ENCODE results near the gene NPIPB8.
"Not testable (repeated sequence)": the region's sequence is repeated elsewhere in the genome, so short reads cannot be mapped to it uniquely, and the experiment has no call there.

NPIPB8 gene

DNA sequence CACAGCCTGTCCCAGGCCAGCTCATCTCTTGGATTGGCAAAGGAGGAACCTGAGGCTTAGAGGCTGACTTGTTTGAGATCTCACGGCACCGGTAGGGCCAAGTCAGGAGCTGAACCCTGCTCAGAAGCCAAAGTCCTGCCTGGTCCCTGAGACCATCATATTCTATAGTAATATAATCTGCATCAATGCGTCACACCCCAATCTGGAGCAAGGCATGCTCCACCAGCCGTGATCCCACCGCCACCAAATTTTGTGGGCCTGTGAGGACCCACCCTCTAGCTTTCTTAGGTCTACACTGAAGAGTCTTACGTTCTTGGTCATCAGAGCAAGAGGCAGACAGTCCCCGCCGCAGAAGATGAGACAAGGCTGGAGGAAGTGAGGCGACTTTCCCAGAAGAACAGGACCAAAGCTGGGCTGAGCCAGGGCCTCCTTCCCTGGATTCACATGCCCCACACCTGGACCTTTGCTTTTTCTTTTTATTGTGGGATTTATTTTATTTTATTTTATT is 30.7 kb upstream of the NPIPB8 start:
- no peak for DNase-seq

DNA sequence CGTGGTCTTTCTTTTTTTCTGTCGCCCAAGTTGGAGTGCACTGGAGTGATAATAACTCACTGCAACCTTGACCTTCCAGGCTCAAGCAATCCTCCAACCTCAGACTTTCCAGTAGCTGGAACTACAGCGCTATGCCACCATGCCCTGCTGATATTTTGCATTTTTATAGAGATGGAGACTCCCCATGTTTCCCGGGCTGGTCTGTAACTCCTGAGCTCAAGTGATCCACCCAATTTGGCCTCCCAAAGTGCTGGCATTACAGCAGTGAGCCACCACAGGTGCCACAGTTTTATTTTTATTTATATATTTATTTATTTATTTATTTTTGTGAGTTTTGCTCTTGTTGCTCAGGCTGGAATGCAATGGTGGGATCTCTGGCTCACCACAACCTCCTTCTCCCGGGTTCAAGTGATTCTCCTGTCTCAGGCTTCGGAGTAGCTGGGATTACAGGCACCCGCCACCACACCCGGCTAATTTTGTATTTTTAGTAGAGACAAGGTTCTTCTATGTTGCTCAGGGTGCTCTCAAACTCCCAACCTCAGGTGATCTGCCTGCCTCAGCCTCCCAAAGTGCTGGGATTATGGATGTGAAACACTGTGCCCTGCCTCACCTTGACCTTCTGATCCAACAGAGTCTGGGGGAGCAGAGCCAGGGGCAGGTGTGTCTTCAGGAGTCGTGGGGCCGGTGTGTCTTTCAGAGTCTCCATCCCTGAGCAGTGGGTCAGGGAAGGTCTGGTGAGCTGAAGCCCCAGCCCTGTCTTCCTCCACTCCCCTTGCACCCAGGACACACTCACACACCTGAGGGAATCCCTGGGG is 30.0 kb upstream of the NPIPB8 start:
- not testable (repeated sequence) for DNase-seq

DNA sequence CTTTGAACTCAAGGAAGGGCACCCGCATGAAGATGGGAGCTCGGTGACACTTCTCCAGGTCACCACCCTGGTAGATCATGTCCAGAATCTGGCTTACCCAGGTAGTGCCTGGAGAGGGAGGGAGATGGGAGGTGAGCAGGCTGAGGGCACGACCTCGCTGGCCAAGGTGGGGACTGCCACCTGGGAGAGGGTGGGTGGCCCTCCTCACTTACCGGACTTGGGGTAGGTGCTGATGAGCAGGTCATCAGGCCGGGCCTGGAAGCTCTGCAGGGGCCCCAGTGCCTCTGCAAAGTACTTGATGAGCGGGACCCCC is 29.4 kb upstream of the NPIPB8 start:
- not testable (repeated sequence) for DNase-seq

DNA sequence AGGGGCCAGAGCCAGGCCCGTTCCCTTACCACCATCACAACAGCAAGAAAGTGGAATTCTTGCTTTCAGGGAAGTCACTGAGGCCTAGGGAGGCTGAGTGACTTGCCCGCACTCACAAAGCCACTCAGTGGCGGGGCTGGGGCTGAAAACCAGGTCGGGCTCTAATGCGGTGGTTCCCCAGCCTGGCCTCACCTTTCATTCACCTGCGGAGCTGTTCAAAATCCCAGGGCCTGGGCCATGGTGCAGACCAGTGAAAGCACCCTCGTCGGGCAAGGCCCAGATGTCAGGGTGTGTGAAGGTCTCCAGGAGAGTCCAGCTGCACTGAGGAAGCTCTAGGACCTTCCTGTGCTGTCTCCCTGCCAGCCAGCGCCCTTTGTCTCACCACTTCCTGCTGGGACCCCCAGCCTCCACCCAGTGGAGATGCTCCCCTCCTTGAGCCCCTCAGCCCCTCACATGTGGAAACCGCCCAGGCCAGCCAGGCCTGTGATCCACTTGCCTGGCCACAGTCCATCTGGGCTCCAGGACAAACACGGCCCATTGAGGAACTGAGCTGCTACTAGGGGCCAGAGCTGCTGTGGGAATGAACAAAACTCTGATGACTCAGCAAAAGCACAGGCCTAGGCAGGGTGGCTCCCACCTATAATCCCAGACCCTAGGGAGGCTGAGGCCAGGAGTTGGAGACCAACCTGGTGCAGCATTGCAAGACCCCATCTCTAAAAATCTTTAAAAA is 28.8 kb upstream of the NPIPB8 start:
- not testable (repeated sequence) for DNase-seq

DNA sequence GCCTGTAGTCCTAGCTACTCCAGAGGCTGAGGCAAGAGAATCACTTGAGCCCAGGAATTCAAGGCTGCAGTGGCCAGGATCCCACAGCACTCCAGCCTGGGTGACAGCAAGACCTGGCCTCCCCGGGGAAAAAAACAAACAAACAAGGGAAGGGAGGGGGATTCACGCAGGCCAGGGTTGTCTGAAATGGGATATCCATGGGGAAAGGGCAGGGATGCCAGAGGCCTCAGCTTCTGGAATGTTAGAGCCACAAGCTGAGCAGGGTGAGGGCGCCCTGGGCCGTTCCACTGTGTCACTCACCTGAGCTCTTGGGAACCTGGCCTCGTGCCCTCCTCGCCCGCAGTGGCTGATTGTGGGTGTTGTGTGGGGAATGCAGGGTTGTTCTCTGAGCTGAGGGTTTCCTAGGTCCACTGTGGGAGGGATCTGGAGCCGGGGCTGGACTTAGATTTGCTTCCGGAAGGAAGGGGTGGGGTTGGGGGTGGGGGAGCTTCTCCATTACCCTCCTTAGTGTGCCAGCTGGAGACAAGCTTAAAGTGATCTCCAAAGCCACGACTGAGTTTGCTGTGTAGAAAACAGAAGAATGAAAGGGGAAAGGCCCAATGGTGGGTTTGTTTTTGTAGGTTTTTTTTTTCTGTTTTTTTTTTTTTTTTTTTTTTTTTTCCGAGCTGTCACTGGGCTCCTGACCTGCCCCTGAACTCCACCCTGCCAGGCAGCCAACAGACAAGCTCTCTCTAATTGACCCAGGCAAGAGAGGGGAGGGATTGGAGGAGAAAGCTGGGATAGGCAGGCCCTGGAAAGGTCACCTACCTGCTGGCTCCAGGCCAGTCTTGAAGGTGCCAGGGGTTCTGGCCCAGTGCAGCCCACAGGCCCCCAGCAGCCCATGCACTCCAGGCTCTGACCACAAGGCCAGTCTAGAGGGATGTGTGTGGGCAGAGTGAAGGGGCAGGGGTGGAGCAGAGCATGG is 28.0 kb upstream of the NPIPB8 start, which contains the start of gene SULT1A1:
TSS of gene SULT1A1 (minus strand) at position 414 of the 964 bp plus-strand sequence. CDS start 1,189 bp downstream, outside the sequence.
- DNase-seq = no peak

DNA sequence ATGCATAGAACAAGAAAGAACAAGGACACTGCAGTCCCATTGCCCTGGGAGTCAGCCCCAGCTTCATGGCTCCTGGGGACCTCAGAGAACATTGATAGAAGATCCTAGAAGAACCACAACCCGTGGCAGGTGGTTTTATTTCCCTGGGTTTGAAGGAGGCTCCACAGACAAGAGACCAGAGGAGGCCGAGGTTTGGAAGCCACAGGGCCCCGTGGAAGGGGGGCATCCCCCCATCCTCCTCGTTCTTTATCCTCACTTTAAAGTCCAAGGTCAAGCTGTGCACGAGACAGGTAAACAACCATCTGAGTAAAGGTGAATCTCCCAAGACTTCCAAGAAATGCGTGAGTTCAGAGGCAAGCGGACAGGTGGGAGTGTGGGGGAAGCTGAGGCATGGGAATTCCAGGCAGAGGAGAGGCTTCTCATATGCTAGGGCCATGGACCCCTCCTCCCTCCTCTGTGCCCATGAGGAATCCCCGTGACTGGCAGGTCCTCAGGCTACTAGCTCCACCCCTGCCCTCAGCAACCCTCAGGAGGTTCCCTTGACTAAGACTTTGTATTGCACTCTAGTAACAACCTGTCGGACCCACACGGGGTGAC is 27.2 kb upstream of the NPIPB8 start:
- DNase-seq = no peak

DNA sequence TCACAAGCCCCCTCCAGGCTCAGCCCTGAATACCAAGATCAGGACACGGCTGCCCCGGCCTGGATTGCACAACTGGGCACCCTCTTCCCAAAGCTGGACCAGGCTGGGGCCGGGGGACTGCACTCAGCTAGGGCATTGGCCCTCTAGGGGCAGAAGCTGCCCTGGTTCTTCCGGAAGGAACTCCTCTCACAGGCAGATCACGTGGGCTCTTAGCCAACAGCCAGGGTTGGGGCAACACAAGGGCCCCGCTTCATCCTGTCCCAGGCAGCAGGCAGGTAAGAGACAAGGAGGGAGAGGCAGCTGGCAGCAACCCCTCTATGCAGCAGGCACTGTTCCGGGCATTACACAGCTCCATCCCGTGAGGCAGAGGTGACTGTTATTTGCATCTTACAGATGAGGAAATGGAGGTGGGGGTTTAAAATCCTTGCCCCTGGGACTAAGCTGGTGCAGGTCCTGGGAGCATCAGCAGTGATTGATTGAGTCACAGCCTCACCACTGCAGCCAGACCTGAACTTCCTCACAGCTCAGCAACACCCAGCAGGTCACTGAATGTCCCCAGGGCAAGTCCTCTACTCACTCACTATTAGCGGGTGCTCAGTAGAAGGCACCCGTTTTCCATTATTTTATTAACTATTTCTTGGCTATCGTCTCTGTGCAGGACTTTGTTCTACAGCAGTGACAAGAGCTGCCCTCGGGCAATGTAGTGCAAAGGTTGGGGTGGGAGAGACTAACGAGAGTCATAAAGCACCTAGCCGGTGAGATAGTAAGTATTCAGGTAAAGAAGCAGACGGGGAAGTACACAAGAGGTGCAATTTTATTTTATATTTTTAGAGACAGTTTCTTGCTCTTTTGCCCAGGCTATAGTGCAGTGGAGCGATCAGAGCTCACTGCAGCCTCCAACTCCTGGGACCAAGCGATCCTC is 25.2 kb upstream of the NPIPB8 start:
- not testable (repeated sequence) for DNase-seq

DNA sequence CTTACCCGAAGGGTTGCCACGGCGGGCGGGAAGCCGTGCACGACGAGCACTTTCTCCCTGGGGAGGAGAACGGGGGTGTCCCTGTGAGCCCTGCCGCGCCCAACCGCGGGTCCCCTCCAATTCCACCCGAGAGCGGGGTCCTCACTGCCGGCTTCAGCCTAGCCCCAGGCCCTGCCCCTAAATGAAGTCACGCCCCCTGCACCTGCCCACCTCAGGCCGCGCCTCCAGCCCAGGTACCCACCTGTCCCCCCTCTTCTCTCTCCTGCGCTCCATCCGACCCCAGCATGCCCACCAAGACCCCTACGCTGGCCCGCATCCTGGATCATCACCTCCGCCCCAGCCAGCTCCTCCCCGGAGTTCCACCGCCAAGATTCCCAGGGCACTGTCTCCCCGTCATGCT is 24.0 kb upstream of the NPIPB8 start:
- DNase-seq = not testable (repeated sequence)

DNA sequence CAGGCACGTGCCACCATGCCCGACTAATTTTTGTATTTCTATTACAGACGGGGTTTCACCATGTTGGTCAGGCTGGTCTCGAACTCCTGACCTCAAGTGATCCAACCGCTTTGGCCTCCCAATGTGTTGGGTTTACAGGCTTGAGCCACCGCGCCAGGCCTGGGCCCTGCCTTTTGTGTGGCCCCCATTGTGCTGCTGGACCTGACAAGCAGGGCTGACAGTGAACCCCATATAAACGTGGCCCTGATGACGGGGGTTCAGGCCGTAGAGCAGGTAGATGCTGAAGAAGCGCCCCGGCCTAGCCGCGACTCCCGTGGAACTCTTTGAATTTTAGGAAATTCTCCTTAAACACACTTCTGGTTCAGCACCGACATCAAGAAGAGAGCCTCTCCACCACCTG is 23.3 kb upstream of the NPIPB8 start:
- DNase-seq = not testable (repeated sequence)

DNA sequence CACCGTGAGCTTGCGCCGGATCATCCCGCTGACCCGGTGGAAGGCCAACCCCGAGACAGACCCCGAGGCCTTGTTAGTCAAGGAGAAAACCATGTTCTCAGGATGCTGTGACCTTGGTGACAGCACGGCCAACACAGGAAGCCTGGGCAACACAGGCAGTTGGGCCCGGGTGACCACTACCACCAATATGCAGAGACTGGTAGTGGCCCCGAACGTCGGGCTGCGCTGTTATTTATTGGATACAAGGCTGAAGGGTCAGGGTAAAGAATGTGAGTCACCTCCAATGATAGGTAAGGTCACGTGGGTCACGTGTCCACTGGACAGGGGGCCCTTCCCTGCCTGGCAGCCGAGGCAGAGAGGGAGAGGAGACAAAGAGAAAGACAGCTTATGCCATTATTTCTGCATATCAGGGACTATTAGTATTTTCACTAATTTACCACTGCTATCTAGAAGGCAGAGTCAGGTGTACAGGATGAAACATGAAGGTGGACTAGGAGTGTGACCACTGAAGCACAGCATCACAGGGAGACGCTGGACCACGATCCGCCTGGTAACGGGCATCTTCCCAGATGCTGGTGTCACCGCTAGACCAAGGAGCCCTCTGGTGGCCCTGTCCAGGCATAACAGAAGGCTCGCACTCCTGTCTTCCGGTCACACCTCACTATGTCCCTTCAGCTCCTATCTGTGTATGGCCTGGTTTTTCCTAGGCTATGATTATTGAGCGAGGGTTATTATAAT is 22.2 kb upstream of the NPIPB8 start:
- DNase-seq = not testable (repeated sequence)

DNA sequence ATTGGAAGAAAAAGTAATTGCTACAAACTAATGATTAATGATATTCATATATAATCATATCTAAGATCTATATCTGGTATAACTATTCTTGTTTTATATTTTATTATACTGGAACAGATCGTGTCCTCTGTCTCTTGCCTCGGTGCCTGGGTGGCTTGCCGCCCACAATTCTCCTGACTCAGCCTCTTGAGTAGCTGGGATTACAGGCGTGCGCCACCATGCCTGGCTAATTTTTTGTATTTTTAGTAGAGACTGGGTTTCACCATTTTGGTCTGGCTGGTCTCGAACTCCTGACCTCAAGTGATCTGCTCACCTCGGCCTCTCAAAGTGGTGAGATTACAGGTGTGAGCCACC is 21.7 kb upstream of the NPIPB8 start:
- DNase-seq = not testable (repeated sequence)

DNA sequence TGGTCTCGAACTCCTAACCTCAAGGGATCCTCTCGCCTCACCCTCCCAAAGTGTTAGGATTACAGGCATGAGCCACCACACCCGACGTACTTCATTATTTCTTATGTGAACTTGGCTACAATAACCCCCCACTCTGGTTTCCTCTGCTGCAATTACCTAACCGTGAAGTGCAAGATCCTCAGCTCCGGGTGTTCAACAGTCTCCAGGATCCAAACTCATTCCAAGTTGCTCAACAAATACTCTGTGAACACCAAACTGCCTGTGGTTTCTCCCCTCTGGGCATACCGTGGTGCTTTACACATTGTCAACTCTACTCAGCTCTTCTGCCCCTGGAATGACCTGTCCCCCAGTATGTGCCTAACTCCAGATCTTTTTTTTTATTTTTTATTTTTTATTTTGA is 21.2 kb upstream of the NPIPB8 start:
- DNase-seq = no peak

DNA sequence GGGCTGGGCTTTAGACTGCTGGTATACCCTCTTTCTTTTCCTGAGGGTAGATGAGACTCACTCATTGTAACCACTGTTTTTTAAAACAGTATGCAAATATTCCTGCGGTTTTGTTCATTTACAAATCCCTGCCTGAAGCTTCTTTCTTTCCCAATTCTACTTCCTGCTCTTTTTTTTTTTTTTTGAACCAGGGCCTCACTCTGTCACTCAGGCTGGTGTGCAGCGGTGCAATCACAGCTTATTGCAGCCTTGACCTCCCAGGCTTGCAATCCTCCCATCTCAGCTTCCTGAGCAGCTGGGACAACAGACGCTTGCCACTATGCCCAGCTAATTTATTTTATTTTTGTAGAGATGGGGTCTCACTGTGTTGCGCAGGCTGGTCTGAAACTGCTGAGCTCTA is 20.0 kb upstream of the NPIPB8 start:
- no peak for DNase-seq

DNA sequence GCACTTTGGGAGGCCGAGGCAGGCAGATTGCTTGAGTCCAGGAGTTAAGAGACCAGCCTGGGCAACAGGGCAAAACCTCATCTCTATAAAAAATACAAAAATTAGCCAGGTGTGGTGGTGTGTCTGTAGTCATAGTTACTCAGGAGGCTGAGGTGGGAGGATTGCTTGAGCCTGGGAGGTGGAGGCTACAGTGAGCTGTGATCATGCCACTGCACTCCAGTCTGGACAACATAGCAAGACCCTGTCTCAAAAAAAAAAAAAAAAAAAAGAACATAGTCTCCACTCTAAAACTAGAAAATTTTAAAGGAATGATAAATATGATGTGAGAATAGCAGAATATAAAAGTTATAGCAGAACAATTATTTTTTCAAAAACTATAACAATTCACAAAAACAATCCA is 17.5 kb upstream of the NPIPB8 start:
- not testable (repeated sequence) for DNase-seq

DNA sequence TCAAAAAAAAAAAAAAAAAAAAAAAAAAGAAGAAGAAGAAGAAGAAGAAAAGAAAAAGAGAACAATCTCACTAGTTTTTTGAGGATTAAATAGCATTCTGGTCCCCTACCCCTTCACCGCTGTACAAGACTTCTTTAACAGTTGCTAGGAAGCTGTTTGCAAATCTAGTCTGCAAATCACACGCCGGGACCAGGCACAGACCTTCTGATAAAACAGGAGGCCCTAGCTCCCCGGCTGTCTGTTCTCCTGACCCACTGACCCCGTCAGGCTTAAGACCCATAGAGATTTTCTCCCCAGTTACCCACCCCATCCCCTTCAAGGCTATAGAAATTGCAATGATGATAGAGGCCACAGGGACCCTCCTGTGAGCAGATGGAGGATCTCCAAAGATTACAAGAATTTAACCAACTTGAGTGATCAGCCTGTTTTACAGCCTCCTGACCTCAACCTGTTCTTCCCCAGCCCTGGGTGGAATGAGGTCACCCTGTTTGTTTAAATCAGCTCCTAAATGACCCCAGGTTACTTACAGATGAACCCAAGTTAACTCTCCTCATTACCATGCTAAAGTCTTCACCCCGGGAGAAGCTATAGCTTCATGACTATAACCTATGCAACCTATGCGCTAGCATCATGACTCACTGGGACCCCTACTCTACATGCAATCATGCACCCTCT is 16.2 kb upstream of the NPIPB8 start:
- no peak for DNase-seq

DNA sequence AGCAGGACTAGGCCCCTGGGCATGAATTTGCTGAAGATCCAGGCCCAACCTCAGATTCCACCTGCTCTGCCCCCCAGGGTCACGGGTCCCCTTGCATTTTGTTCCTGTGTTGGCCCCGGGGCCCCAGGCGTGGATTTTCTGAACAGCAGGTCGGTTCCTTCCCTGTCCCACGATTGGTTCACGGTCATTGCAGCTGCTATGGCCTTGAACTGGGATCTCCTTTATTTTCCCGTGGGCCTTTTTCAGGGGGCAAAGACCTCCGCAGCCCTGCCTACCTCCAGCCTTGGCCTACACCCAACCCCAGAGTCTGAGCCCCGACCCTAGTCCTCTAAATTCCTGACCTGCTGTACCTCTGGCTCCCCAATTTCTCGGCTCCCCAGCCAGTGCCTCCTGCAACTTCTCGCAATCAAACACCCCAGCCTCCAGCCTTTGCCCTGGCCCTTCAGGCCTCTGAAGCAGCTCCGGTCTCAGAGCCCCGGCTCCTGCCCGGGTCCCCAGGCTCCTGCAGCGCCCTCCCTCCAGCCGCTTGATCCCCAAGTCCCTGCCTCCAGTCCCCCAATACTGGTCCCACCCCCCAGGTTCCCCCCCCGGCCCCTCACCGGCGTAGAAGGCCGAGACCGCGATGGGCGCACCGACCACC is 15.2 kb upstream of the NPIPB8 start:
- DNase-seq = not testable (repeated sequence)

DNA sequence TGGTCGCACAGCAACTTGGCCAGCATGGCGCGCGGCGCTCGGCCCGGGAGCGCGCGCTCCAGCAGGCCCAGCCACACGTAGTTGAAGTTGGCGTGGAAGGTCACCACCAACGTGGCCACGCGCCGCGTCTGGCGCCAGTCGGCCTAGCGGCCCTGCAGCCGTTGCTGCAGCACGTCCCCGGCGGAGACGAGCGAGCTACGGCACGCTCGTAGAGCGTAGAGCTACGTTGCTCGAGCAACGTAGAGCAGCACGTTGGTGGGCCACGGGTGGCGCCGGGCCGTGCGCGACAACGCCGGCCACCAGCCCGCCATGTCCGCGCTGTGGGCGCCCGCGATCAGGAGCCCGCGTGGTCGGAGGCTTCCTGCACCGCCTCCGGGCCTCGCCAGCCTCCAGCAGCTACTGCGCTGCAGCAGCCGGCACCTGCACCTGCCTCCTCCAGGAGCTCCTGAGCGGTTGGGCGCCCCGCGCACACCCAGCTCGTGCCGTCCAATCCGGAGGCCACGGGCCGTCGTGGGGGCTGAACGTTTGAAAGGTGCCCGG is 14.6 kb upstream of the NPIPB8 start:
- DNase-seq = peak; percentile 54

DNA sequence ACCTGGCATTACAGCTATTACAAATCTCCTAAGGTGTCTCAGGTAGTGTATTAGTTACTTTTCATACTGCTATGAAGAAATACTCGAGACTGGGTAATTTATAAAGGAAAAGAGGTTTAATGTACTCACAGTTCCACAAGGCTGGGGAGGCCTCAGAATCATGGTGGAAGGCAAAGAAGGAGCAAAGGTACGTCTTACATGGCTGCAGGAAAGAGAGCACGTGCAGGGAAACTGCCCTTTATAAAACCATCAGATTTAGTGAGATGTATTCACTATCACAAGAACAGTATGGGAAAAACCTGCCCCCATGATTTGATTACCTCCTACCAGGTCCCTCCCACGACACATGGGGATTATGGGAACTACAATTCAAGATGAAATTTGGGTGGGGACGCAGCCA is 7.0 kb upstream of the NPIPB8 start:
- DNase-seq = not testable (repeated sequence)

Data from activated effector memory CD4-positive, alpha-beta T cell treated with Interleukin-2 at 50 U/mL for 16 hours (primary cell).